ENCODE results near the gene FBXL7. TPM values are rescaled to one million over a fixed set of nuclear protein-coding genes. Genes with fewer than 3 reads are reported as not detected.

Gene FBXL7
- total RNA-seq, 1 donor from 2014 or later = 12.3 TPM

GRCh38 chr5:15844871-15845270 lies 344.9 kb downstream of the FBXL7 start:
- TF ChIP-seq EZH2phosphoT487 (IDR thresholded peaks at IDR 0.05) = no peak
- no peak for TF ChIP-seq CTCF (IDR thresholded peaks at IDR 0.05)
- no peak for TF ChIP-seq EZH2 (IDR thresholded peaks at IDR 0.05)
- Histone ChIP-seq H4K20me1 (ENCODE audit: low read depth) (no peaks in the 10 kb centered on the region), H3K79me2 (ENCODE audit: low read depth) (no peaks in the 10 kb centered on the region), H3K9me3 (ENCODE audit: low read depth) (peaks cover 15% of the 10 kb centered on the region), H2AFZ (replicated peaks) (no peak overlapping the region), H3K27ac (no peak overlapping the region), H3K4me1 (no peaks in the 10 kb centered on the region), H3K27me3 (no peaks in the 10 kb centered on the region), H3K4me2 (no peak overlapping the region), H3K9ac (no peak overlapping the region), H3F3A (ENCODE audit: low read depth) (no peaks in the 10 kb centered on the region), H3K4me3 (no peak overlapping the region), H3K36me3 (no peaks in the 10 kb centered on the region)
- Mint-ChIP-seq H3K4me1 (no peaks in the 10 kb centered on the region), H3K9me3 (peaks cover 26% of the 10 kb centered on the region), H3K27ac (no peak overlapping the region), H3K4me3 (no peak overlapping the region), H3K27me3 (ENCODE audit: insufficient read depth, low read depth) (no peaks in the 10 kb centered on the region), H3K36me3 (peaks cover 4% of the 10 kb centered on the region)
- DNase-seq (ENCODE audit: low spot score) = no peak

- Mint-ChIP-seq H3K27me3 (ENCODE audit: insufficient read depth, low read depth) (no peaks in the 10 kb centered on the region), H3K9me3 (peaks cover 5% of the 10 kb centered on the region), H3K36me3 (no peaks in the 10 kb centered on the region), H3K4me1 (no peaks in the 10 kb centered on the region), H3K4me3 (no peak overlapping the region), H3K27ac (no peak overlapping the region)
- no peak for TF ChIP-seq EZH2phosphoT487 (IDR thresholded peaks at IDR 0.05)
- no peak for TF ChIP-seq EZH2 (IDR thresholded peaks at IDR 0.05)
- no peak for TF ChIP-seq CTCF (IDR thresholded peaks at IDR 0.05)
- no peak overlapping the region for H3K4me3 ChIP-seq
- H3K4me1 ChIP-seq = no peaks in the 10 kb centered on the region
- no peak overlapping the region for H2AFZ ChIP-seq (replicated peaks)
- no peak overlapping the region for H3K9ac ChIP-seq
- DNase-seq (ENCODE audit: low spot score) = no peak
- H3K9me3 ChIP-seq (ENCODE audit: low read depth) = no peaks in the 10 kb centered on the region
- H4K20me1 ChIP-seq (ENCODE audit: low read depth) = no peaks in the 10 kb centered on the region
- H3K27ac ChIP-seq = no peak overlapping the region
- H3K4me2 ChIP-seq = no peak overlapping the region
- H3K79me2 ChIP-seq (ENCODE audit: low read depth) = no peaks in the 10 kb centered on the region
- H3F3A ChIP-seq (ENCODE audit: low read depth) = no peaks in the 10 kb centered on the region
- H3K36me3 ChIP-seq = no peaks in the 10 kb centered on the region
- H3K27me3 ChIP-seq = no peaks in the 10 kb centered on the region
Observed at GRCh38 chr5:15850536-15850935, 350.6 kb downstream of the FBXL7 start.

GRCh38 chr5:15850939-15851341 lies 351.0 kb downstream of the FBXL7 start:
- H3K27ac ChIP-seq = no peak overlapping the region
- no peak for DNase-seq (ENCODE audit: low spot score)

More at GRCh38 chr5:15850939-15851341, 351.0 kb downstream of the FBXL7 start:
- H3K27me3 Mint-ChIP-seq (ENCODE audit: insufficient read depth, low read depth) = no peaks in the 10 kb centered on the region
- Histone ChIP-seq H3K9ac (no peak overlapping the region), H3K79me2 (ENCODE audit: low read depth) (no peaks in the 10 kb centered on the region), H4K20me1 (ENCODE audit: low read depth) (no peaks in the 10 kb centered on the region), H2AFZ (replicated peaks) (no peak overlapping the region), H3F3A (ENCODE audit: low read depth) (no peaks in the 10 kb centered on the region), H3K4me3 (no peak overlapping the region), H3K36me3 (no peaks in the 10 kb centered on the region), H3K4me2 (no peak overlapping the region), H3K9me3 (ENCODE audit: low read depth) (no peaks in the 10 kb centered on the region), H3K4me1 (no peaks in the 10 kb centered on the region), H3K27me3 (no peaks in the 10 kb centered on the region)
- no peaks in the 10 kb centered on the region for H3K36me3 Mint-ChIP-seq
- no peaks in the 10 kb centered on the region for H3K4me1 Mint-ChIP-seq
- H3K9me3 Mint-ChIP-seq = peaks cover 7% of the 10 kb centered on the region
- no peak overlapping the region for H3K4me3 Mint-ChIP-seq
- no peak overlapping the region for H3K27ac Mint-ChIP-seq
- TF ChIP-seq EZH2 (IDR thresholded peaks at IDR 0.05) = no peak
- TF ChIP-seq CTCF (IDR thresholded peaks at IDR 0.05) = no peak
- no peak for TF ChIP-seq EZH2phosphoT487 (IDR thresholded peaks at IDR 0.05)
